ENCODE measurements around the gene ZNF124. TPM values are rescaled to one million over a fixed set of nuclear protein-coding genes. Genes with fewer than 3 reads are reported as not detected.

Gene ZNF124
- total and polyA plus RNA-seq, 2 of the 13 experiments (the other 11 are each of a cell fraction or from before 2014, with no cell fraction given), result 9.7 to 134 TPM

- Histone ChIP-seq H3K36me3 (replicated peaks in 1 of 2; ENCODE audit: control insufficient read depth in 1 of 2, insufficient read depth in 2 of 2, low read length in 2 of 2) (no peaks in the 10 kb centered on the region), H3K9ac (ENCODE audit: insufficient read depth, low read depth, low read length) (peak overlapping the region; percentile 27; the same call in 1 of the 2 replicates), H3K79me2 (ENCODE audit: insufficient read depth, low read length) (peaks cover 29% of the 10 kb centered on the region), H3K9me3 (ENCODE audit: low read length) (no peaks in the 10 kb centered on the region), H4K20me1 (ENCODE audit: insufficient read depth, low read length) (no peaks in the 10 kb centered on the region), H3K4me3 (replicated peaks in 1 of 3; ENCODE audit: insufficient read depth in 1 of 3, low read depth in 2 of 3, low read length in 3 of 3) (peak overlapping the region; percentile 18 to 93 (median 31); a peak in 5 of 6 replicates), H3K27ac (ENCODE audit: extremely low read length, insufficient read depth, low read length) (no peak overlapping the region), H3K27me3 (ENCODE audit: control insufficient read depth in 1 of 2, insufficient read depth in 2 of 2, low read length in 2 of 2) (peaks cover 0 to 4% of the 10 kb centered on the region in 2 experiments; a peak in 1 of 5 replicates), H2AFZ (ENCODE audit: low read length) (no peak overlapping the region), H3K4me1 (ENCODE audit: insufficient read depth, low read length) (peaks cover 35% of the 10 kb centered on the region), H3K4me2 (ENCODE audit: low read depth, low read length) (peak overlapping the region; percentile 92)
- BruUV-seq (replicated peaks), result no TSS peak
- DNase-seq (ENCODE audit: low spot score) (no peak), FAIRE-seq (no peak), ATAC-seq (peak; percentile 16; the same call in 1 of the 3 replicates)
- 14% methylated on average over 7 of the region's 7 CpGs for WGBS (ENCODE audit: low lambda C conversion rate)
- POLR2A ChIA-PET, result interaction anchor here (1.9 kb wide), 1 partner anchor 120 kb away, joined by 4 read pairs; no protein-coding TSS in a partner anchor
- intact Hi-C loops (cut with micrococcal nuclease; ENCODE audit: unreplicated experiment) (no loop called here), in situ Hi-C loops (cut with HindIII; ENCODE audit: extremely low pct_ligation_motif_present, low pct_unique_long_range_greater_than_20kb) (no loop called here)
- TF ChIP-seq RFX1 (IDR thresholded peaks at IDR 0.05) (no peak), TEAD3 (CRISPR knock-in tag; optimal IDR thresholded peaks at IDR 0.05; ENCODE audit: borderline replicate concordance) (peak; percentile 84), ZEB1 (IDR thresholded peaks at IDR 0.05; ENCODE audit: insufficient replicate concordance, low read depth) (no peak), ATF2 (CRISPR knock-in tag; IDR thresholded peaks at IDR 0.05) (no peak), CBX1 (IDR thresholded peaks at IDR 0.05; ENCODE audit: low read depth) (no peak), PLRG1 (conservative IDR thresholded peaks at IDR 0.05) (no peak), ZNF552 (CRISPR knock-in tag; IDR thresholded peaks at IDR 0.05; ENCODE audit: borderline replicate concordance) (no peak)
- TF ChIP-seq, protein P1, sequence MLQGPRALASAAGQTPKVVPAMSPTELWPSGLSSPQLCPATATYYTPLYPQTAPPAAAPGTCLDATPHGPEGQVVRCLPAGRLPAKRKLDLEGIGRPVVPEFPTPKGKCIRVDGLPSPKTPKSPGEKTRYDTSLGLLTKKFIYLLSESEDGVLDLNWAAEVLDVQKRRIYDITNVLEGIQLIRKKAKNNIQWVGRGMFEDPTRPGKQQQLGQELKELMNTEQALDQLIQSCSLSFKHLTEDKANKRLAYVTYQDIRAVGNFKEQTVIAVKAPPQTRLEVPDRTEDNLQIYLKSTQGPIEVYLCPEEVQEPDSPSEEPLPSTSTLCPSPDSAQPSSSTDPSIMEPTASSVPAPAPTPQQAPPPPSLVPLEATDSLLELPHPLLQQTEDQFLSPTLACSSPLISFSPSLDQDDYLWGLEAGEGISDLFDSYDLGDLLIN (CRISPR knock-in tag; IDR thresholded peaks at IDR 0.05; ENCODE audit: borderline replicate concordance), result no peak
- CTCF ChIA-PET (ENCODE audit: low intra/inter-chr PET ratio, low total read pairs), result no interaction called here
Measured at GRCh38 chr1:247211339-247211738, 39.5 kb upstream of the ZNF124 start.

Measured in HepG2 (cell line).